Mesodermal cell (in vitro differentiated cells): ENCODE data around the gene SBNO1.

Experiments used
- H3K27ac ChIP-seq: 2 replicates; pipeline ENCODE4 v1.7.0; 2013; ENCODE audit warnings: mild to moderate bottlenecking, low read depth, low read length, moderate library complexity; ENCODE audit not compliant: severe bottlenecking
- H3K36me3 ChIP-seq: 2 replicates; pipeline ENCODE4 v1.7.1; 2013; ENCODE audit warnings: mild to moderate bottlenecking, low read length, moderate library complexity; ENCODE audit not compliant: control insufficient read depth, insufficient read depth
- H3K4me1 ChIP-seq: one replicate; pipeline ENCODE4 v1.7.1; 2013; ENCODE audit warnings: mild to moderate bottlenecking, low read length; ENCODE audit not compliant: insufficient read depth, control insufficient read depth, poor library complexity, severe bottlenecking
- H3K4me3 ChIP-seq: 2 replicates; pipeline ENCODE4 v1.7.0; 2013; ENCODE audit warnings: low read length, control low read depth, mild to moderate bottlenecking; ENCODE audit not compliant: insufficient read depth, poor library complexity, severe bottlenecking; ENCODE audit errors: extremely low read depth
- H3K9me3 ChIP-seq: 2 replicates; pipeline ENCODE4 v1.7.1; 2013; ENCODE audit warnings: mild to moderate bottlenecking, low read length, moderate library complexity; ENCODE audit not compliant: control insufficient read depth
- WGBS, 2 experiments: methylation state at CpG; one replicate each; pipeline ENCODE4 v1.1.5; 2013; ENCODE audit warnings: missing lambda C conversion rate in 2 of 2; ENCODE audit not compliant: insufficient coverage in 2 of 2; 5-methylcytosine and 5-hydroxymethylcytosine counted together

Gene SBNO1

GRCh38 chr12:123270214-123271000, 94.2 kb downstream of the SBNO1 start:
- Histone ChIP-seq H3K4me3 (peak overlapping the region; percentile 90), H3K4me1 (peaks cover 17% of the 10 kb centered on the region), H3K27ac (peak overlapping the region; percentile 96), H3K36me3 (peaks cover 36% of the 10 kb centered on the region), H3K9me3 (no peaks in the 10 kb centered on the region)
- 0 to 1% methylated on average over 39 to 43 of the region's 51 CpGs for WGBS, 2 experiments

GRCh38 chr12:123269896-123270213, 94.8 kb downstream of the SBNO1 start:
- peaks cover 41% of the 10 kb centered on the region for H3K36me3 ChIP-seq
- WGBS, 2 experiments = 0 to 3% methylated on average over 3 to 4 of the region's 7 CpGs
- peak overlapping the region; percentile 96 for H3K27ac ChIP-seq
- peaks cover 17% of the 10 kb centered on the region for H3K4me1 ChIP-seq
- H3K4me3 ChIP-seq = peak overlapping the region; percentile 90
- H3K9me3 ChIP-seq = no peaks in the 10 kb centered on the region

- H3K4me1 ChIP-seq = peaks cover 17% of the 10 kb centered on the region
- peak overlapping the region; percentile 90 for H3K4me3 ChIP-seq
- peaks cover 45% of the 10 kb centered on the region for H3K36me3 ChIP-seq
- 14 to 15% methylated on average over 18 to 19 of the region's 32 CpGs for WGBS, 2 experiments
- H3K9me3 ChIP-seq = no peaks in the 10 kb centered on the region
- H3K27ac ChIP-seq = peak overlapping the region; percentile 96
Measured at GRCh38 chr12:123269395-123269892, 95.2 kb downstream of the SBNO1 start.

GRCh38 chr12:123268850-123269249, 95.8 kb downstream of the SBNO1 start:
- peak overlapping the region; percentile 90 for H3K4me3 ChIP-seq
- 87 to 96% methylated on average over 12 to 13 of the region's 13 CpGs for WGBS, 2 experiments
- H3K36me3 ChIP-seq = peaks cover 51% of the 10 kb centered on the region
- peak overlapping the region; percentile 96 for H3K27ac ChIP-seq
- H3K9me3 ChIP-seq = no peaks in the 10 kb centered on the region
- H3K4me1 ChIP-seq = peaks cover 17% of the 10 kb centered on the region

- no peak overlapping the region for H3K4me3 ChIP-seq
- 93 to 95% methylated on average over 31 to 34 of the region's 36 CpGs for WGBS, 2 experiments
Measured at GRCh38 chr12:123267991-123268843, 96.4 kb downstream of the SBNO1 start.

GRCh38 chr12:123267335-123267920, 97.2 kb downstream of the SBNO1 start:
- H3K4me1 ChIP-seq = peaks cover 14% of the 10 kb centered on the region
- H3K36me3 ChIP-seq = peaks cover 65% of the 10 kb centered on the region
- peak overlapping the region; percentile 36 for H3K27ac ChIP-seq
- H3K9me3 ChIP-seq = no peaks in the 10 kb centered on the region
- 86 to 87% methylated on average over 4 to 5 of the region's 7 CpGs for WGBS, 2 experiments
- H3K4me3 ChIP-seq = no peak overlapping the region

More at GRCh38 chr12:123267991-123268843, 96.4 kb downstream of the SBNO1 start:
- Histone ChIP-seq H3K4me1 (peaks cover 17% of the 10 kb centered on the region), H3K27ac (peak overlapping the region; percentile 96), H3K9me3 (no peaks in the 10 kb centered on the region), H3K36me3 (peaks cover 57% of the 10 kb centered on the region)

- Histone ChIP-seq H3K9me3 (no peaks in the 10 kb centered on the region), H3K27ac (no peak overlapping the region), H3K4me1 (peaks cover 11% of the 10 kb centered on the region), H3K36me3 (peaks cover 71% of the 10 kb centered on the region), H3K4me3 (no peak overlapping the region)
- 99 to 100% methylated on average over 14 to 15 of the region's 19 CpGs for WGBS, 2 experiments
Measured at GRCh38 chr12:123266679-123267277, 97.9 kb downstream of the SBNO1 start.

- no peak overlapping the region for H3K4me3 ChIP-seq
- no peaks in the 10 kb centered on the region for H3K9me3 ChIP-seq
- peaks cover 78% of the 10 kb centered on the region for H3K36me3 ChIP-seq
- 95 to 96% methylated on average over 29 to 33 of the region's 35 CpGs for WGBS, 2 experiments
- peaks cover 11% of the 10 kb centered on the region for H3K4me1 ChIP-seq
- H3K27ac ChIP-seq = no peak overlapping the region
Measured at GRCh38 chr12:123265851-123266678, 98.6 kb downstream of the SBNO1 start.

- no peaks in the 10 kb centered on the region for H3K9me3 ChIP-seq
- no peak overlapping the region for H3K27ac ChIP-seq
- WGBS, 2 experiments = 74 to 89% methylated on average over 4 to 7 of the region's 7 CpGs
- peaks cover 93% of the 10 kb centered on the region for H3K36me3 ChIP-seq
- H3K4me3 ChIP-seq = no peak overlapping the region
- peaks cover 11% of the 10 kb centered on the region for H3K4me1 ChIP-seq
Measured at GRCh38 chr12:123264642-123265041, 100.0 kb downstream of the SBNO1 start.
